HG03095 (cell line): ENCODE measurements around the gene CTR9.

Source experiments
- ATAC-seq: cut with Tn5 transposase; IDR thresholded peaks from one replicate; pipeline ENCODE4 v1.9.1; 2021; ENCODE audit warnings: moderate library complexity; ENCODE audit not compliant: unreplicated experiment

CTR9 gene

DNA sequence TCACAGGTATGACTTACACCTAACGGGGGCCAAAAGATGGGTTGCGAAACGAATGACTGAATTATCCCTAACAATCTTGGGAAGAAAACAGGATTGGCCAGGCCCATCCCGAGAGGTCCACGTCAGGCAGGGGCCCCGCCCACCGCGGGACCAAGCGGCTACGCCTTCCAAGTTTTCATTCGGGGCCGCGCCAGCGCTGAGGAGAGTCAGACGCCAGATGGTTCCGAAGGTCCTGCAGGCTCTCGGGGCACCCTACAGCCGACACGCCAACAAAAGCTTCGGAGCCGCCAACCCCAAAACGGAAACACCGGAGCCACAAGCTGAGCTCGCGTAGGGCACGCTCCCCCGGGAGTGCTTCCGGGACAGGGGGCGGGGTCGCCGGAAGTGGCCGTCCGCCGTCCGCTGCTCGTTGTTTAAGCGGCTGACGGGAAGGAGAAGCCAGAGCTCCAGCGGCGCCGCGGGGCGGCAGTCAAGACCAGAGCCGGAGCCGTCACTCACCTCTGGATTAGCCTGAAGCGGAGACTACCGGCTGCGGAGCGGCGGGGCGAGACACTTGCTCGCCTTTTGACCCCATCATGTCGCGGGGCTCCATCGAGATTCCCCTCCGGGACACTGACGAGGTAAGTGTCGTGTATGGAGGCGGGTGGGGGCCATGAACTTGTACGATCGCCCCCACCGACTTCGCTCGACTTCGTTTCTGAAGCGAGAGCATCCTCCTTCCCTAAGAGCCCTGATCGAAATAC lies at the start of gene CTR9:
CTR9 (plus strand) TSS at position 409 of the 743 bp plus-strand sequence; CDS start at position 576, 167 bp downstream.
- peak; percentile 89 for ATAC-seq

DNA sequence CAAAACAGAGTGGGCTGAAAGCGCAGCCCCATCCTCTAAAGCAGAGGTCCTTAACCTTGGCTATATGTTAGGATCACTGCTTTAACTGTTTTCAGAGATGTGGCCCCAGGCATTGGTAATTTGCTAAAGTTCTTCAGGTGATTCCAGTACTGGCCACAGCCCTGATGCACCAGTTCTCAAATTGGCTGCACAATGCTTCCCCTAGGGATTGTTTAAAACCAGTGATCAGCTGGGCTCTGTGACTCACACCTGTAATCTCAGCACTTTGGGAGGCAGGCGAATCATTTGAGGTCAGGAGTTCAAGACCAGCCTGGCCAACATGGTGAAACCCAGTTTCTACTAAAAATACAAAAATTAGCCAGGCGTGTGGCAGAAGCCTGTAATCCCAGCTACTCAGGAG lies 49.1 kb upstream of the CTR9 start:
- ATAC-seq = no peak

DNA sequence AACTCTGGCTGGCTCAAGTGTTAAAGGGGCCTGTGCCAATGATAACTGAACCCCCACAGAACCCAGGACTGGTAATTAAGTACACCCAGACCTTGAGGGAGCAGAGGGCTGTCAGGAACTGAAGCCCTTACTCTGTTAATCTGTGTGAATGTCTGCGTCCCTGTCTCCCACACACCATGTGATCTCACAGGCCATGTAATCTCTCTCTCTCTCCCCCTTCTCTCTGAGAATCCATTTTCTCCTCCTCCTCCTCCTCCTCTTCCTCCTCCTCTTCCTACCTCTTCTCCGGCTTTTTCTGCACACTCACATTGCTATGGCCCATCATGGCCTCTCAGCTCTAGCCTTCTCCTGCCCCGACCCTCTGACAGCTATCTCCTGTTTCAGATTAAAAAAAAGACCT lies 42.9 kb upstream of the CTR9 start:
- no peak for ATAC-seq

- no peak for ATAC-seq
Measured at GRCh38 chr11:10709299-10710086, 41.6 kb upstream of the CTR9 start.

DNA sequence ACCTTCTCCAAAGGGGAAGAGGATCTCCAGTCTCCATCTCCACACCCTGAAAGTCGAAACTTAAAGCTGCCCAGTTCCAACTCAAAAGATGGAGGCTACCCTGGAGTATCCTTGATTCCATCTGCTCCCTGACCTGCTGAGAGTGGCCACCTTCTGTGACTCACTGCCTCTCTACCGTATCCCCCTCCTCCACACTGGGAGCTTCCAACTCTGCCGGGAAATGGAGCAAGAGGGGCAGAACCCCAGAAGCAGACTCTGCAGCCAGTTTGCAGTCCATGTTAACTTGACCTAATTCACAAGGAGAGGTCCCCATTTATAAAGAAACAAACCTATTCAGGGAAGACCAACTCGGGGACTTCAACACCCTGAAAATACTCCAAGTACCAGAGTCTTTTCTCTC lies 35.5 kb upstream of the CTR9 start:
- no peak for ATAC-seq

DNA sequence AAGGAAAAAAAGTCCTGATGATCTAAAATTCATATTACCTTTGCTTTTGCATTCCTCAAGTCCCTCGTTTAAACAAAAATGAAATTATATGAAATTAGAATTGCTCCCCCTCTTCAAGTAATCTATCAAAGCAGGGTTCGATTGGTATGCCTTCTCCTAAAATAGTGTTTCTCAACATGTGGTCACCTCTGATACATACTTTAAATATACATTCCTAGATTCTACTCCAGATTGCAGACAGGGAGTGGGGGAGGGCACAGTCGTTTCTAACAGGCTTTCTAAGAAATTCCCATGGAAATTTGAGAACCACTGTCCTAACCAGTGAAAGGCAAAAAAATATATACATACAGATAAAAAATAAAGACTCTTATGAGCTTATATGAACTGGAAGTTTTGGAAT lies 34.9 kb upstream of the CTR9 start:
- ATAC-seq = no peak

DNA sequence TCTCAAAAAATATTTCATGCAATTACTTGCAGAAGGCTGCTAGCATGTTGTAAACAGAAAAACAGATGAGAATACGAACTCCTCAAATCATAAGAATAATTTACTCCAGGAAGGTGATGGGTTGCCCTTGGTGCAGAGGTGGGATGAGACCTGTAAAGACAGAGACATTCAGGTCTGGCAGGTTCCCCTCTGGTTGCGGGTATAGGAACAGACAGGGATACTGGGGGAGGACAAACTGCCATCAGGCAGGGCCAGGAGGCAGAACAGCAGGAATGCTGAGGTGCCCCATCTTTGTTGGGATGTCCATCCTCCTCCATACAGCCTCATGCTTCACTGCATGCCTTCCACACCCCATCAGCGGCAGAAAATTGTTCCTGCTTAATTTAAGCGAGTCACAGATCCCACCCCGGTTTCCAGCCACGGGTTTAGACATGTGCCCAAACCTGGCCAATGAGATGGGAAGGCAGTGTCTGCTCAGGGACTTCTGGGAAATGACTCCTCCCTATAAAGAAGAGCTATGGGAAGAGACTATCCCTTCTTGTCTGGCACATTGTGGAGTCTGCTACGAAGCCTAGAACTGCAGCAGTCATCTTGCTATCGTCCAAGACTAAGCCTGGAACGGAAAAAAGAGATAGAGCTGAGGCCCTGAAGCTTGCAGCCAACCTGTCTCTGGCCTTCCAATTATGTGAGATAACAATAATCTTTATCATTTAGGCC lies 34.3 kb upstream of the CTR9 start:
- ATAC-seq = no peak

GRCh38 chr11:10719616-10720015 lies 31.4 kb upstream of the CTR9 start:
- no peak for ATAC-seq

GRCh38 chr11:10720881-10721376 lies 30.1 kb upstream of the CTR9 start:
- no peak for ATAC-seq

GRCh38 chr11:10722307-10722706 lies 28.7 kb upstream of the CTR9 start:
- ATAC-seq = no peak

- no peak for ATAC-seq
Measured at GRCh38 chr11:10725114-10725906, 25.7 kb upstream of the CTR9 start.

- ATAC-seq = no peak
Measured at GRCh38 chr11:10725907-10726253, 25.2 kb upstream of the CTR9 start.

DNA sequence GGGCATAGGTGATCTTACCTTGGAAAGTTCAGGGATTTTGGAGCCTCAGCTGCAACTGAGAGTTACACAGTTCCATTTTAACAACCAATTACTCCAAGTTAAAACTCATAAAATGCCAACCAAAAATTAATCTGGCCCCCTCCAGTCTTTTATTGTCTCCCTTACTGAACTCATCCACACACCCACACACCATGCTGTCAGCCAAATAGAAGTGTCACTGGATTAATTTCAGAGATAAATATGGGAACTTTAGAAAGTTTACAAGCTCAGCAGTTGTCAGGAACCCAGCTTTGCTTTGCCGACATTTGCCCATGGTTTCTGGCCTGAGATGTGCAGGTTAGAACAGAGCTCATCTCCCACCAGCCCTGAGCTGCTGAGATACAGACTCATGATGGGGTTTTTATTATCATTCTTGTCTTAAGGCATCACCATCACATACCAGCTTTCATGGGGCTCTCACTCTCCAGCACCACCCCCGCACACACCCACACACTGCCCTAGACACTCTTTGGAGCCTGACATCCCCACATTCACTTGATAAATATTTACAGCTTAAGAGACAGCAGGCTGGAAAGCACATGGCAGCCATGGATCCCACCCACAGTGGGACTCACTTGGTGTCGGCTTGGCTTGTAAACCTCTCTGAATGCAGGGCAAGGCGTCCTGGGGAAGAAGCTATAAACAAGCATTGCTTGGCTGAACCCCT lies 23.7 kb upstream of the CTR9 start:
- no peak for ATAC-seq

- no peak for ATAC-seq
Measured at GRCh38 chr11:10728154-10728553, 22.9 kb upstream of the CTR9 start.

DNA sequence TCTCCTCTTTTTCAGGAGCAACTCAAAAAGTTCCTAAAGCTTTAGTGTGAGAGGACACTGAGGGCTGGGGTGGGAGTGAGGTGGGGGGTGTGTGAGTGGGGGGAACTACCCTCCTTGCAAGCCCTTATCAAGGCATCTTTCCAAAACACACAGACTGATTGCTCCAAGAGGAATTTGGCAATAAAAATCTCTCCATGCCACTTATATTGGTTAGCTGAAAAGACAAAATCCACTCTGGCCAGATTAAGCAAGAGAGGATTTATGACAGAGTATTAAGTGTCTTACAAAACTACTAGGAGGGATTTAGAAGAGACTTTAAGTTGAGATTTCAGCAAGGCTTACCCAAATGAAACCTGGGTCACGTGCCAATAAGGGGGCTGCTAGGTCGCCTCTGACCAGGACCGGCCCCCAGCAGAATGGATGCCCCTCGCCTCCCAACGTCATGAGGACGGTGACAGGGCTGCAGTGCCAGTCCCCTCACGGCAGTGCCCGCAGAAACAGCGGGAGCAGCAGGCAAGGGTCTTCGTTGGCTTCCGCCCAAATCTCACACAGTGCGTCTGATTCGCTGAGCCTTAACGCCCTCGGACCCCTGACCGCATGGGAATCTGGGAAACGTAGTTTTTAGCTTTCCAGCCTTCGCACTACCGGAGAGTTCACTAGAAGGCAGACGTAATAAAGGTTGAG lies 22.1 kb upstream of the CTR9 start:
- no peak for ATAC-seq

GRCh38 chr11:10730151-10730550 lies 20.9 kb upstream of the CTR9 start:
- ATAC-seq = no peak

DNA sequence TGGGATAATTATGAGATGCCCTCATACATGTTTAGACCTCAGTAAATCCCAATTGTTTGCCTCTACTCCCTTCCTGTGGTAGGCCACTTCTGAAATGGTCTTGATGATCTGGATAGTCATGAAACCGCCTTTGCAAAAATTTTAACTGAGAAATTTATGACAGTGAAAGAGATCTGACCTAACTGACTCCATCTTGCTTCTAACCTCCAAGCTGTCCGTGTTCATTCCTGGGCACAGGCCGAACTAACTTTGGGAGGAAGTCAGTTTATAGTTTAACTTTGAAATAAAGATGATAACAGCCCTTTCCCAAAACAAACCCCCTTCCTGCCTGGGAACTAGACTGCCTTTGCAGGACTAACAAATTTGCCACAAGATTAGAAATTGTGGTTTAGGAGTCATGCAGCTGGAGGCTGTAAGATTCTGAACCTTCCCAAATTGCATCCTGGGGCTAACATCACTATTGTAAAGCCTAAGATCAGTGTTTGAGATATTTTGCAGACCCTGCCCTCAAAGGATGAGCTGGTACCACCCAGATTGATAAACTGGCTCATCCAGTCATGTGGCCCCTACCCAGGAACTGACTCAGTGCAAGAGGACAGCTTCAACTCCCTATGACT lies 19.9 kb upstream of the CTR9 start:
- ATAC-seq = no peak

- ATAC-seq = peak; percentile 96
Measured at GRCh38 chr11:10735481-10736475, 15.3 kb upstream of the CTR9 start.
